BLaER1 (cell line): ENCODE data around the gene SPDYE8.
"Not testable (repeated sequence)": the region's sequence is repeated elsewhere in the genome, so short reads cannot be mapped to it uniquely, and the experiment has no call there.

Experiments used
- H3K27ac ChIP-seq: shearing (Covaris generic); formaldehyde crosslinking; 2 replicates; pipeline ENCODE4 v1.8.1; 2022
- H3K27me3 ChIP-seq: shearing (Covaris generic); formaldehyde crosslinking; 2 replicates; pipeline ENCODE4 v1.8.1; 2022
- H3K36me3 ChIP-seq: shearing (Covaris generic); formaldehyde crosslinking; 2 replicates; pipeline ENCODE4 v1.8.1; 2022
- H3K4me1 ChIP-seq: shearing (Covaris generic); formaldehyde crosslinking; 2 replicates; pipeline ENCODE4 v1.8.1; 2022
- H3K4me2 ChIP-seq: shearing (Covaris generic); formaldehyde crosslinking; 2 replicates; pipeline ENCODE4 v1.8.1; 2022
- H3K4me3 ChIP-seq: shearing (Covaris generic); formaldehyde crosslinking; 2 replicates; pipeline ENCODE4 v1.8.1; 2022
- H3K9ac ChIP-seq: shearing (Covaris generic); formaldehyde crosslinking; 2 replicates; pipeline ENCODE4 v1.8.1; 2022
- H3K9me3 ChIP-seq: shearing (Covaris generic); formaldehyde crosslinking; 2 replicates; pipeline ENCODE4 v1.8.1; 2022
- H4K20me1 ChIP-seq: shearing (Covaris generic); formaldehyde crosslinking; 2 replicates; pipeline ENCODE4 v1.8.1; 2022

Gene SPDYE8

DNA sequence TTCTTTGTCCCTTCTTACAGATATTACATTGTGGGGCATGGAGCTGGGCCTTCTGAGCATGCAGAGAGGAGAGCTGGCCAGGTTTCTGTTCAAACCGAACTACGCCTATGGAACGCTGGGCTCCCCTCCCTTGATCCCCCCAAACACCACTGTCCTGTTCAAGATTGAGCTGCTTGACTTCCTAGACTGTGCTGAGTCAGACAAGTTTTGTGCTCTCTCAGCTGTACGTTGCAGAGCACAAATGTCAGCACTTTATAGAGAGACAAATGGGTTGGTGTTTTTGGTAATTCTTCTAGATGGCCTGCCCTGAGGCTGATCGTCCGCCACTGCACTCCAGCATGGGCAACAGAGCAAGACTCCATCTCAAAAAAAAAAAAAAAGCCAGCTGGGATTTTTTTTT lies 58.1 kb downstream of the SPDYE8 start:
- not testable (repeated sequence) for H4K20me1 ChIP-seq, H3K27ac ChIP-seq, H3K9ac ChIP-seq, H3K27me3 ChIP-seq, H3K36me3 ChIP-seq, H3K4me1 ChIP-seq, H3K4me2 ChIP-seq, H3K4me3 ChIP-seq, H3K9me3 ChIP-seq
